Stimulated activated CD8-positive, alpha-beta memory T cell treated with anti-CD3 and anti-CD28 coated beads, Interleukin-12 subunit alpha, Interleukin-12 subunit beta, amount 100 ng/mL, for 4 hours (primary cell): ENCODE measurements around the gene RNF31.

Experiments used
- DNase-seq: peaks from one replicate; pipeline ENCODE4 v3.0.0-alpha.2; 2020; ENCODE audit warnings: low read depth

Gene RNF31

DNA sequence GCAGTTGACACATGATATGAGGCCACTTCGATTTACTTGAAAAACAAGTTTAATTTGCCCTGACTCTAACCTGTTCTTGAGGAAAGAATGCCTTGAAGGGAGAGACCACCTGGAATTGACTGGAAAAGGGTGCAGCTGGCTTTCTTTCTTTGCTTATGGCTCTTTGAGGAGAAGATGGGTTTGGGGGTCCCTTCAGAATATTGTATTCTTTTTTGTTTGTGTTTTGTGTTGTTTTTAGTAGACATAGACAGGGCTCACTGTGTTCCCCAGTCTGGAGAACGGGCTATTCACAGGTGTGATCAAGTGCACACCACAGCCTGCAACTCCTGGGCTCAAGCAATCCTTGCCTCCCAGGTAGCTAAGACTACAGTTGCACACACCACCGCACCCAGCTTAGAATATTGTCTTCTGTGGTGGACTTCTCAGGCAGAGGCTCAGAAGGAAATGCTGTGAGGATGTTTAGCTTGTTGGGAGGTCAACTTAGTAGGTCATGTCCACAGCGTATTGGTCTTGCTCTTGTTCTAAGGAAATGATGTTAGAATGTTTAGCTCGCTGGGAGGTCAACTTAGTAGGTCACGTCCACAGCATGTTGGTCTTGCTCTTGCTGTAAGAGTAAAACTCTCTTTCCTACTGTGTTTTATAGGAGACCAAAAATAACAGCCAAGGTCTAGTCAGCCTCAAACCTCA lies 31.0 kb upstream of the RNF31 start:
- no peak for DNase-seq

DNA sequence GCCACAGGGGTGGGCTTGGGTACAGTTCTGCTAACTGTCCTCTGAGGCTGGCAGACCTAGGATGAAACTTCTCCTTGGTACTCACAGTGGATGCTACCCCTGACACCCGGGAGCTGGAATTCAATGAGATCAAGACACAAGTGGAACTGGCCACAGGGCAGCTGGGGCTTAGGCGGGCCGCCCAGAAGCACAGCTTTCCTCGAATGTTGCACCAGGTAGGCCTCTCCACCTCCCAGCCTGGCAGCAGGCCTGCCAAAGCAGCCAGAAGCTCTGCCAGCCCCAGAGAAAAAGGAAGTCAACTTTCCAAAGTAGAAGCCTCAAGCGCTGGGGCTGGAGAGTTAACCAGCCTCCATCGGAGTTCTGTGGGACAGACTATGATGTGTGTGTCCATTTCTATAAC lies 30.1 kb upstream of the RNF31 start:
- DNase-seq = no peak

DNA sequence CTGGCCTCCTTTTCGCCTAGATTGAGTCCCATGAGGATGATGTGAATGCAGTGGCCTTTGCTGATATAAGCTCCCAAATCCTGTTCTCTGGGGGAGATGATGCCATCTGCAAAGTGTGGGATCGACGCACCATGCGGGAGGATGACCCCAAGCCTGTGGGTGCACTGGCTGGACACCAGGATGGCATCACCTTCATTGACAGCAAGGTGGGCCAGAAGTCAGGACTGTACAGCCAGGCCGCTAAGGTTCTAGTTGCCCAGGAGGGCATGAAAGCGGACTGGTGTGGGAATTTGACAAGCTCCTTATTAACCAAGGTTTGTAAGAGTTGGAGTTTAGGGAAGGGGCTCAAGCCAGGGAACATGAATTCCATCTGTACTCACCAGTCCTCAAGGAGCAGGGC lies 27.6 kb upstream of the RNF31 start:
- DNase-seq = no peak

- no peak for DNase-seq
These were observed 26.1 kb upstream of the RNF31 start for GRCh38 chr14:24121210-24121609.

DNA sequence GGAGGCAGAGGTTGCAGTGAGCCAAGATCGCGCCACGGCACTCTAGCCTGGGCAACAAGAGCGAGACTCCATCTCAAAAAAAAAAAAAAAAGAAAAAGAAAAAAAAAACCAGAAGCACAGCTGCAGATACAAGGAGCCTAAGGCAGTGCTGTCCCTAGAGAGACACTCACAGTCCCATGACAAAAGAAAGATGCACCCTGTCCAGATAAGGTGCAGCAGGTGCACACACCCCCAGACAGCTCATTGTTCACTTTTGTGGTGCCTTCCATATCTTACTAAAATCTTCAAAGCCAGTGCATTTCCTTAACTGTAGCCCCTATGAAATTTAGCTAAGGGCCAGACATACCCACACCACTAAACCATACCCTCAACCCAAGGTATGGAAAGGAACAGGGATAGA lies 24.9 kb upstream of the RNF31 start:
- no peak for DNase-seq

DNA sequence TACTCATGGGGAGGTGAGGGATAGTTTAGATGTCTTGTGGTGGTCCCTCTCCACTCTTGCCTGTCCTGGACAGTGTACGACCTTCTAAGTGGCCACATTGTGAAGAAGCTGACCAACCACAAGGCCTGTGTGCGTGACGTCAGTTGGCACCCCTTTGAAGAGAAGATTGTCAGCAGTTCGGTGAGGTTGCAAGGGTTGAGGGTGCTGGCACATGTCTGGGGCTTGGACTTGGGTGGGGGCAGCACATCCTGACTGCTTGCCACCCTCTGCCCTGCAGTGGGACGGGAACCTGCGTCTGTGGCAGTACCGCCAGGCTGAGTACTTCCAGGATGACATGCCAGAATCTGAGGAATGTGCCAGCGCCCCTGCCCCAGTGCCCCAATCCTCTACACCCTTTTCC lies 24.4 kb upstream of the RNF31 start:
- no peak for DNase-seq

- DNase-seq = no peak
These were observed 23.6 kb upstream of the RNF31 start for GRCh38 chr14:24123424-24124417.

DNA sequence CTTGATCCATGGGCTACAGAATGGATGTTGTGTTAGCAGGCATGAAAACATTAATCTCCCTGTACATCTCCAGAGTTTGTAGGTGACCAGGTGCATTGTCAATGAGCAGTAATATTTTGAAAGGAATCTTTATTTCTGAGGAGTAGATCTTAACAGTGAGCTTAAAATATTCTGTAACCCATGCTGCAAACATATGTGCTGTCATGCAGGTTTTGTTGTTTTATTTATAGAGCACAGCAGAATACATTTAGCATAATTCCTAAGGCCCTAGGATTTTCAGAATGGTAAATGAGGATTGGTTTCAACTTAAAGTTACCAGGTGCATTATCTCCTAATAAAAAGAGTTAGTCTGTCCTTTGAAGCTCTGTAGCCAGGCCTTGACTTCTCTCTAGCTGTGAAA lies 20.4 kb upstream of the RNF31 start:
- no peak for DNase-seq

GRCh38 chr14:24127673-24128072 lies 19.6 kb upstream of the RNF31 start:
- no peak for DNase-seq

GRCh38 chr14:24129410-24129998 lies 17.8 kb upstream of the RNF31 start:
- no peak for DNase-seq

DNA sequence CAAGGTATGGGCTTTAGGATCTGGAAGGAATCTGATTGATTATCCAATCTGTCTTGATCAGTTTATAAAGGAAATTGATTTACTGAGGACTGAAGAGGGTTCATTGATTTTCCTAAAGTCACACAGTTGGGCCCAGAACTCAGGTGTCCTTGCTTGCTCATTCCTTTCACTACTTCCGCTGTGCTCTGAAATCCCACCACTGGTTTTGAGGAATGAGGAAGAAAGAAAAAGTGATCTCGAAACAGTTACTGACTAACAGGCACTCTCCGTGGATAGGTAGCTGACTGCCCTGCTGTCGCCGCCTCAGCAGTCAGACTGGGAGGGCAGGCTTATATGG lies 16.9 kb upstream of the RNF31 start, which contains the start of gene FITM1:
FITM1 (plus strand) TSS at position 280 of the 337 bp plus-strand sequence. CDS start 905 bp downstream, outside the sequence.
- DNase-seq = no peak

GRCh38 chr14:24130717-24131548 lies 16.4 kb upstream of the RNF31 start:
- no peak for DNase-seq

GRCh38 chr14:24131549-24131966 lies 15.7 kb upstream of the RNF31 start:
- no peak for DNase-seq

DNA sequence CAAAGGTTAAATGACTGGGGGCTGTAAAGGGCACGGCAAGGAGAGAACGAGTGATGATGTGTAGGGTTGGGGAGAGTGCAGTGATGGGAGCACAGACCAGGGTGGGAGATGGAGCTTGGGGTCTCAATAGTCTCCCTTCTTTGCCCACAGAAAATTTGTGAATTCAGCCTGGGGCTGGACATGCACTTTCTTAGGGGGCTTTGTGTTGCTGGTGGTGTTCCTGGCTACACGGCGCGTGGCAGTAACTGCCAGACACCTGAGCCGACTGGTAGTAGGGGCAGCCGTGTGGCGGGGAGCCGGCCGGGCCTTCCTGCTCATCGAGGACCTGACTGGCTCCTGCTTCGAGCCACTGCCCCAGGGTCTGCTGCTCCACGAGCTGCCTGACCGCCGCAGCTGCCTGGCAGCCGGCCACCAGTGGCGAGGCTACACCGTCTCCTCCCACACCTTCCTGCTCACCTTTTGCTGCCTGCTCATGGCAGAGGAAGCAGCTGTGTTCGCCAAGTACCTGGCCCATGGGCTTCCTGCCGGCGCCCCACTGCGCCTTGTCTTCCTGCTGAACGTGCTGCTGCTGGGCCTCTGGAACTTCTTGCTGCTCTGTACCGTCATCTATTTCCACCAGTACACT lies 15.1 kb upstream of the RNF31 start:
- DNase-seq = no peak

- no peak for DNase-seq
These were observed 14.3 kb upstream of the RNF31 start for GRCh38 chr14:24132976-24133375.

DNA sequence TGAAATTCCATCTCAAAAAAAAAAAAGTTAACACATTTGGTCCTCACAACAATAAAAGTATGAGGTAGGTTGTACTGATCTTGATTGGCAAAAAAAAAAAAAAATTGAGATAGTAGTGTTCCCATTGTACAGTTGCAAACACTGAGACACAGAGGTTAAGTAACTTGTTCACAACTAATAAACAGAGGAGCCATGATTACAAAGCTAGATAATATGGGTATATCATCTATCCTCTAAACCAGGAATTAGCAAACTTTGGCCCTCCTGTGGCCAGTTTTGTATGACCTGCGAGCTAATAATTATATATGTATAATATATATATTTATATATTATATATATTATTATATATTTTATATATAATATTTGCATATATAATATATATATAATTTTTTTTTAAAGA lies 13.6 kb upstream of the RNF31 start:
- DNase-seq = no peak

DNA sequence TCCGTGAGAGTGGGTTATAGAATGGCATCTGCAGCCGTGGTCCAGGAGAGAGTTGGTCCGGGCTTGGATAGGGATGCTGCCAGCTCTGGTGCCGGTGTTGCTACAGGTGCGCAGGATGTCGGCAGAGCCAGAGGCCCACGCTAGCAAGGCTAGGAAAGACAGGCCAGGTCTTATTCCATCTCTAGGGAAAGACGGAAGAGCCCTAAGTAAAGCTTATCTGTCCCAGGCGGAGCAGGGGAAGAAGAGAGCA lies 11.8 kb upstream of the RNF31 start:
- no peak for DNase-seq

- DNase-seq = peak; percentile 90
These were observed 11.2 kb upstream of the RNF31 start, which contains the start of gene PSME1 for GRCh38 chr14:24135834-24136683. Gene PSME1 (plus strand): TSS chr14:24136194. CDS start chr14:24136263, 69 bp downstream.

- no peak for DNase-seq
These were observed 10.4 kb upstream of the RNF31 start for GRCh38 chr14:24136684-24137528.
